IPS-20b (cell line): ENCODE results near the gene MAMSTR.

Experiments
- H3K27ac ChIP-seq: one replicate; pipeline ENCODE4 v1.5.1; 2013; ENCODE audit warnings: low read length
- H3K27me3 ChIP-seq: 2 replicates; pipeline ENCODE4 v1.6.1; 2013; ENCODE audit warnings: mild to moderate bottlenecking, low read length, inconsistent platforms; ENCODE audit not compliant: insufficient read depth
- H3K36me3 ChIP-seq: 2 replicates; pipeline ENCODE4 v1.6.1; 2013; ENCODE audit warnings: low read depth, mild to moderate bottlenecking, inconsistent platforms, low read length, moderate library complexity; ENCODE audit not compliant: insufficient read depth
- H3K4me1 ChIP-seq: 2 replicates; pipeline ENCODE4 v1.6.1; 2013; ENCODE audit warnings: mild to moderate bottlenecking, control low read depth, inconsistent platforms, low read length, moderate library complexity; ENCODE audit not compliant: insufficient read depth
- H3K4me3 ChIP-seq: 2 replicates; pipeline ENCODE4 v1.5.1; 2013; ENCODE audit warnings: mild to moderate bottlenecking, low read length, inconsistent platforms
- H3K9ac ChIP-seq: 2 replicates; pipeline ENCODE4 v1.6.1; 2013; ENCODE audit warnings: low read depth, mild to moderate bottlenecking, inconsistent platforms, low read length, moderate library complexity
- H3K9me3 ChIP-seq: 2 replicates; pipeline ENCODE4 v1.6.1; 2013; ENCODE audit warnings: mild to moderate bottlenecking, low read depth, low read length, inconsistent platforms; ENCODE audit not compliant: insufficient read depth

Gene MAMSTR

DNA sequence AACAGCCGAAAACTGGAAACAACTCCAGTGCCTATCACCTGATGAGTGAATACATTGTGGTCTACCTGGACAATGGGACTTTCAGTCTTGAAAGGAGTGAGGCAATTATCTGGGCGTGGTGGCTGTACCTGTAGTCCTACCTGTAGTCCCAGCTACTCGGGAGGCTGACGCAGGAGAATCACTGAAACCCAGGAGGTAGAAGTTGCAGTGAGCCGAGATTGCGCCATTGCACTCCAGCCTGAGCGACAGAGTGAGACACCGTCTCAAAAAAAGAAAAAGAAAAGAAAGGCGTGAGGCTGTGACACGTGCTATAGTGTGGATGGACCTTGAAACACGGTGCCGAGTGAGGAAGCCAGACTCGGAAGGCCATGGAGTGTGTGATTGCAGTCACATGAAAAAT is 42.6 kb downstream of the MAMSTR start:
- Histone ChIP-seq H3K4me1 (peaks cover 14% of the 10 kb centered on the region; the same call in 1 of the 2 replicates), H3K9ac (no peak overlapping the region), H3K27ac (no peak overlapping the region), H3K36me3 (no peaks in the 10 kb centered on the region), H3K9me3 (no peaks in the 10 kb centered on the region), H3K4me3 (no peak overlapping the region), H3K27me3 (peaks cover 19% of the 10 kb centered on the region)

DNA sequence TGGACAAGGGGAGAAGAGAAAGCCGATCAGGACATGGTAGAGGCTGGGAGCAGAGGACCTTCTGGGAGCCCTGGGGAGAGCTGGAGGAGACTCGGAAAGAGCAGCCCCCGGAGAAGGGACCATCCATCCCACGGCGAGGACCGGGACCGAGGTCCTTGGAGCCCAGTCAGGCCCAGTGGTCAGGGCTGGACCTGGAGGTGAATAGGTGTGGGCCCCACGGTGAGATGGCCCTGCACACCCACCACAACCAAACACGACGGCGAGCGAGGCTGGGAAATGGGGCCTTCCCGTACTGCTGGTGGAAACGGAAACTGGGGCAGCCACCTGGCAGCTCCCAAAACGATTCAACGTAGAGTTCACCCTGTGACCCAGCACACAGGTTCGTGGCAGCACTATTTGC is 43.0 kb downstream of the MAMSTR start:
- H3K4me1 ChIP-seq = peaks cover 14% of the 10 kb centered on the region; the same call in 1 of the 2 replicates
- peaks cover 19% of the 10 kb centered on the region for H3K27me3 ChIP-seq
- no peak overlapping the region for H3K4me3 ChIP-seq
- H3K36me3 ChIP-seq = no peaks in the 10 kb centered on the region
- no peak overlapping the region for H3K9ac ChIP-seq
- no peaks in the 10 kb centered on the region for H3K9me3 ChIP-seq
- no peak overlapping the region for H3K27ac ChIP-seq

DNA sequence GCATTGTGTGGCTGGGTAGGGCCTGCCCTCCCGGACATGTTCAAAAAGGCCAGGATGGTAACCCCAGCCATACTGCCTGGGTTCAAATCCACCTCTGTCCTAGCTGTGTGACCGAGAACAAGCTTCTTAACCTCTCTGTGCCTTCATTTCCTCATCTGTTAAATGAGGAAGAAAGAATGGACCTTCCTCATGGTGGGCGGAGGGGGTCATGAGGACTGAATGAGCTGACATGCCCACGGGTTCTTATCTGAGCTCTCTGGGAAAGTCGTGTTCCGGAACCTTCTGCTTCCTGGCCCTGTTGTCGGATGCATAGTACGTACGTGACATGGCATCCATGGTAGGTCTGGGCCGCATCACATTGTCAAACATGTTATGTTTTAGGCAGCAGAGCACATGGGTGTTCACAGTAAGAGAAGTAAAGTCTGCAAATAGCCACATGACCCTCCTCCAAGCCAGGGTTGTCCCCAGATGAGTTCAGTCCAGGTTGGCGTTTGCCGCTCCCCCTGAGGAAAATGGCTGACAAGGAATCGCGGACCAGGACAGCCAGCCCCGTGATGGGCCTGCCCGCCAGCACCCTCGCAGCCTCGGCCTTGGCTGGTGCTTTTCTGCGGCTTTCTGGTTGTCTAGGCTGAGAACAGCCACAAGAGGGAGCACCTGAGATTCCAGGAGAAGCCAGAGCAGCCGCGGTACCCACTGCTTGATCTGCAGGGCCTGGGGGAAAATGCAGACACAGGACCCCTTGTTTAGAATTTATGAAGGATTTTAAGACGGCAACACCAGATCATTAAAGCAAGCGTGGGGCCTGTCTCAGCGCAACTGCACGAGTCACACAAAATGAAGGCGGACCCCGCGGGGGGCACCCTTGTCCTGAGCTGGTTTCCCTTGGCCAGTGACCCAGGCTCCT is 44.4 kb downstream of the MAMSTR start:
- Histone ChIP-seq H3K4me3 (no peak overlapping the region), H3K9ac (peak overlapping the region; percentile 15; the same call in 1 of the 2 replicates), H3K36me3 (no peaks in the 10 kb centered on the region), H3K9me3 (no peaks in the 10 kb centered on the region), H3K27me3 (peaks cover 19% of the 10 kb centered on the region), H3K4me1 (peaks cover 14% of the 10 kb centered on the region; the same call in 1 of the 2 replicates), H3K27ac (no peak overlapping the region)

DNA sequence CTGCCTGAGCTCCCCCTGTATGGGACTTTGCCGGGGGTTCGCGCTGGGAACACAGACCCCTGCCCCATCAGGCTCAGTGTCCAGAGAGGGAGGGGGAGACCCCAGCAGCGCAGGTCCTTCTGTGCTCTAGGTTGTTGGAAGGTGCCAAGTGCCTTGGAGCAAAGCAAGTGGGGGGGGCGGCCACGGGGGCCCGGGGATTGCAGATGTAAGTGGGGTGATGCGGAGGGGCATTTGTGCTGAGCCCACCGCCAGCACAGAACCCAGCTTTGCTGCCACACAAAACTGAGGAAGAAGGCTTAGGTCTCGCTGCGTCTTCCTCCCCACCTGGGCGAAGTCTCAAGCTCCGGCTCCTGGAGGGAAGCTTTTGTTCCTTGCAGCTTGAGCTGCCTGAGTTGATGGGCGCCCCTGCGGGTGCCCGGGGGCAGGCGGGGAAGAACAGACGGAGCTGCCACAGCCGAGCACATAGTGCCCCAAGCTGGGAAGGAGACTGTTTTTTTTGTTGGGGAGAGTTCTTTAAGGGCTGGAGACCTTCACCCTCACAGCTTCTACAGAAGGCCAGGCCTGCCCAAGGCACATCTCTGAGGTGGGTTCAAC is 45.2 kb downstream of the MAMSTR start:
- Histone ChIP-seq H3K27me3 (peaks cover 19% of the 10 kb centered on the region), H3K4me1 (peaks cover 14% of the 10 kb centered on the region; the same call in 1 of the 2 replicates), H3K9me3 (no peaks in the 10 kb centered on the region), H3K4me3 (no peak overlapping the region), H3K9ac (no peak overlapping the region), H3K36me3 (no peaks in the 10 kb centered on the region), H3K27ac (no peak overlapping the region)

DNA sequence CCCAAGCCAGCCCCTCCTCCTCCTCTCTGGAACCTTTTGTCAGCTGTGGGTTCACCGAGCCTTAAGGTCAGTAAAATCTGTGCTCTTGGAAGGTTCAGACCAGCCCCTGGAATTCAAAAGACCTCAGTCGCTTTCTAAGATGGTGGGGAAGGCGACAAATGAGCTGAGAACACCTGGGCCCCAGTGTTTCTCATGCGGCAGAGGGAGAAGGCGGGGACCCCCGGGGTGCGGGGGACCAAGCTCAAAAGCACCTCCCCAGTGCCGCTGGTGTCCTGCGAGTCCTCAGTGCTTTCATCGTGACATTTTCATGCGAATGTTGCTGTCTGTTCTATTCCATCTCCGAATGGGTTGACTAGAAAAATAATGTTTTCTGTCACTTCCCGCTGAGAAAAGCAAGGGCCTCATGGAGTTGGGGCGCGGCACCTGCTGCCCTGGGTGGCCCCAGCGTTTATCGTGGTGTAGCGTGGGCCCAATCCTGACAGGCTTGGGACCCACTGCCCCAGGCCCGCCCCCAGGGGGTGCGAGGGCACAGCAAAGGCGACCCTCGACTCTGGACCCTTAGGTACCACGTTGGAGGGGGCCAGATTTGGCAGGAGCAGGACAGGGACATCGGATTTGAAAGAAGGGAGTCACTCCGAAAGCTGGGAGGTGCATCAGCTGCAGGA is 46.0 kb downstream of the MAMSTR start:
- no peak overlapping the region for H3K4me3 ChIP-seq
- peaks cover 14% of the 10 kb centered on the region; the same call in 1 of the 2 replicates for H3K4me1 ChIP-seq
- H3K9me3 ChIP-seq = no peaks in the 10 kb centered on the region
- no peaks in the 10 kb centered on the region for H3K36me3 ChIP-seq
- H3K27me3 ChIP-seq = peaks cover 19% of the 10 kb centered on the region
- no peak overlapping the region for H3K27ac ChIP-seq
- H3K9ac ChIP-seq = no peak overlapping the region

DNA sequence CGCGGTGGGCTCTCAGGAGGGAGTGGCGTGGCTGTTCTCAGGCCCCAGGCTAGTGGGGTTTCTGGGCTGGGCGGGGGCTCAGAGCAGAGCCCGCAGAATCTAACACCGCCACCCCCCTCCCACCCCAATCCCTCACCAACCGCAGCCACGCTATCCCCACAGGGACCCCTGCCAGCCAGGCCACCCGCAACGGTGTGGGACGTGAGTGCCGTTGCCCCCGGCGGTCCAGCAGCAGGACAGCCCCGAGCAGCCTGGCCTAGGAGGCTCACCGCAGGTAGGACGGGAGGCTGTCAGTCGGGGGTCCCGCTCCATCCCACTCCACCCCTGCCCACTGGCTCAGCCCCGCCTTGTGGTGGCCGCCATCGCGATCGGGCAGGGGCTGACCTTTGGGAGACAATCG is 46.5 kb downstream of the MAMSTR start, which contains the start of gene NTN5:
NTN5 (minus strand) TSS at position 24 of the 400 bp plus-strand sequence. CDS start 2,031 bp downstream, outside the sequence.
- H3K9ac ChIP-seq = no peak within 1 kb of the TSS
- peaks cover 19% of the 10 kb centered on the region for H3K27me3 ChIP-seq
- peaks cover 14% of the 10 kb centered on the region; the same call in 1 of the 2 replicates for H3K4me1 ChIP-seq
- no peak within 1 kb of the TSS for H3K27ac ChIP-seq
- no peaks in the 10 kb centered on the region for H3K9me3 ChIP-seq
- no peaks in the 10 kb centered on the region for H3K36me3 ChIP-seq
- H3K4me3 ChIP-seq = no peak within 1 kb of the TSS

DNA sequence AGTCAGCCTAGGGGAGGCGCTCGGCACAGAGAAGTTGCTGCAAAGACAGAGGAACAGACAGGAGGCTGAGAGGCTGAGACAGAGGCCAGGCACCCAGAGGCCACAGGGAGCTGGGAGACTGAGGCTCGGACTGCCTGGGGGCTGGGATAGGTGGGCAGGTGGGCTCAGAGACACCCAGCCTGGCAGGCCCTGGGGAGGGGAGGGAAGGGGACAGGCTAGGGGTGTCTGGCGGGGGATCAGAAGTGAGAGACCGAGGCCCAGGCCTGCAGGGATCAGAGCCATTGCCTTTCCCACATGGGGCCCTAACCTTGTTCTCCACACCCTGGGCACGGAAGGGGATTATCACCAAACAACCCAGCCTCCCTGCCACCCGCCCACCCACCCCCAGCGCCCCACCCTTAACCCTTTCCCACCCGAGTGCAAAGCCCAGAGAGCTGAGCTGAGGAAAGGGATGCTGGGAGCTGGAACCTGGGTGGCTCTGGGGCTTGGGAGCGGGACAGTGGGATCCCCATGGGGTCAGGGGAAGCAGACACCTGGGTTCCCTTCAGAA is 48.0 kb downstream of the MAMSTR start:
- no peak overlapping the region for H3K9ac ChIP-seq
- no peaks in the 10 kb centered on the region for H3K9me3 ChIP-seq
- no peaks in the 10 kb centered on the region for H3K36me3 ChIP-seq
- H3K27me3 ChIP-seq = peaks cover 19% of the 10 kb centered on the region
- no peak overlapping the region for H3K4me3 ChIP-seq
- peaks cover 14% of the 10 kb centered on the region; the same call in 1 of the 2 replicates for H3K4me1 ChIP-seq
- no peak overlapping the region for H3K27ac ChIP-seq

DNA sequence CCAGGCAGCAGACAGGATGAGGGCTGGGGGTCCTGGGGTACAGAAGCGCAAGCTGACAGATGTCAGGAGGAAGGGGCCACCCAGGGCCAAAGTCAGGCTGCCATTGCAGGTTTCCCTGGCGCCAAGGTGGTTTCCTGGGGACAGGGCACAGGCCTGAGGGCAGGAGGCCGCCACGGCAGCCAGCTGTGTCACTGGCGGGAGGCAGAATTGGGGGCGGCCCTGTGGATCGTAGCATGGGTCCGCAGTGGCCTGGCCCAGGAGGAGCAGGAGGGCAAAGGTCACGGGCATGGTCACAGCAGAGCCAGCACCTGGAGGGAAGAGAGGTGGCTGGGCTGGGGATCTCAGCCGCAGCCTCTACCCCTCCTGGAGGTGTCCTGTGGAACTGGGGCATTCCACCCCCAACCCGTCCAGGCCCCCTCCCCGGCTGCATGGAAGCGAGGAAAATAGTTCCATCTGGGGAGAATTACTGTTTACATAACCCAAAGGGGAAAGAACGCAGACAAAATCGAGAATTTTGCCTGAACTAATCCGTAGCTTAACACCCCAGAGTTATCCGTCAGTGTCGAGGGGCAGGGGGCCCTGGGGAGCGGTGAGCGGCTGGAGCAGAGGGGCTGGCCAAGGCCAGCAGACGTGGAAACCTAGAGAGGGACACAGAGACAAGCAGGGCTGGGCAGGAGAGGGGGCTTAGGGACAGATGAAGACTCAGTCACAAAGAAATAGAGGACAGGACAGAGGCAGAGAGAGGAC is 48.7 kb downstream of the MAMSTR start:
- H3K27me3 ChIP-seq = peaks cover 19% of the 10 kb centered on the region
- no peak overlapping the region for H3K9ac ChIP-seq
- H3K27ac ChIP-seq = no peak overlapping the region
- no peak overlapping the region for H3K4me3 ChIP-seq
- H3K36me3 ChIP-seq = no peaks in the 10 kb centered on the region
- no peaks in the 10 kb centered on the region for H3K9me3 ChIP-seq
- H3K4me1 ChIP-seq = peaks cover 14% of the 10 kb centered on the region; the same call in 1 of the 2 replicates

DNA sequence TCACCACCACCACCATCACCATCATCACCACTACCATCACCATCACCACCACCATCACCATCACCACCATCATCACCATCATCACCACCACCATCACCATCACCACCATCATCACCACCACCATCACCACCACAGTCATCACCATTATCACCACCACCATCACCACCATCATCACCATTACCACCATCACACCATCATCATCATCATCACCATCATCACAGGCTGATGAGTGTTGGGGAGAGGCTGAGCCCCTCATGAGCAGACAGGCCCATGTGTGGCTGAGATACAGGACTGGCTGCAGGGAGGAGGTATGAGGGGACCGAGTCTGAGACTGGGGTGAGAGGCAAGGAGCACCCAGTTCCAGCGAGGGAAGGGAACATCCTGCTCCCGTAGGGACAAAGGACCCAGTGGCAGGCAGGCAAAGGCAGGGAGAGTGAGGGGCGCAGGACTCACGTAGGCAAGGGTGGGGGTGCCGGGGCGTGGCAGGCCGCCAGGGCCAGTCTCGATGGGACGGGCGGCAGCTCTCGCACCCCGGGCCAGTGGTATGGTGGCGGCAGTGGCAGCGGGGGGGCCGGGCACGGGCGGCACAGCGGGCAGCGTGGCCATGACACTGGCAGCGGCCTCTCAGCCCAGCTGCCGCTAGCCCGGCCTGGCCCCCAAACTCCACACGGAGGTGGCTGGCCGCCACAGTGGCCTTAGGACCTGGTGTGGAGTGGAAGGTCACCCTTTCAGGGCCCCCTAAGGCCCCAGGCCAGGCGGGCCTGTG is 49.4 kb downstream of the MAMSTR start:
- H3K4me3 ChIP-seq = no peak overlapping the region
- H3K9me3 ChIP-seq = no peaks in the 10 kb centered on the region
- H3K9ac ChIP-seq = no peak overlapping the region
- no peaks in the 10 kb centered on the region for H3K36me3 ChIP-seq
- peaks cover 18% of the 10 kb centered on the region for H3K27me3 ChIP-seq
- H3K27ac ChIP-seq = no peak overlapping the region
- peaks cover 14% of the 10 kb centered on the region; the same call in 1 of the 2 replicates for H3K4me1 ChIP-seq

DNA sequence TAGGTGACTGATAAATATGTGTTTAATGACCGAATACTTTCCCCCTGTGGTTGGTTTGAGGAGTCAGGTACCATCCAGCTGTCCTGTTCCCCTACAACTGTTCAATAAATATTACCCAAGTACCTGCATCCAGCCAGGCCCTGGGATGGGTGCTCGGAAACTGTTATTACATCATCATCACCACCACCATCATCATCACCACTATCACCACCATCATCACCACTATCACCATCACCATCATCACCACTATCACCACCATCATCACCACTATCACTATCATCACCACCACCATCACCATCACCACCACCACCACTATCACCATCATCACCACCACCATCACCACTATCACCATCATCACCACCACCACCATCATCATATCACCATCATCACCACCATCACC is 50.8 kb downstream of the MAMSTR start:
- Histone ChIP-seq H3K27ac (no peak overlapping the region), H3K9ac (no peak overlapping the region), H3K4me1 (peaks cover 6% of the 10 kb centered on the region; the same call in 1 of the 2 replicates), H3K36me3 (no peaks in the 10 kb centered on the region), H3K9me3 (no peaks in the 10 kb centered on the region), H3K27me3 (peaks cover 6% of the 10 kb centered on the region; the same call in 1 of the 2 replicates), H3K4me3 (no peak overlapping the region)
